Measurements from ENCODE around the gene RAB3GAP1.
"Not testable (repeated sequence)": the region's sequence is repeated elsewhere in the genome, so short reads cannot be mapped to it uniquely, and the experiment has no call there.

The RAB3GAP1 gene

GRCh38 chr2:135052042-135052876, at the start of gene RAB3GAP1:
TSS of gene RAB3GAP1 (plus strand) at chr2:135052292. CDS start at chr2:135052308, 16 bp downstream.
- H3K36me3 Mint-ChIP-seq (ENCODE audit: low read depth): peaks cover 22% of the 10 kb centered on the region
- peaks cover 56% of the 10 kb centered on the region for H3K4me1 Mint-ChIP-seq (ENCODE audit: low read depth)
- peaks cover 4% of the 10 kb centered on the region for H3K27me3 Mint-ChIP-seq
- H3K27ac Mint-ChIP-seq: peak within 1 kb of the TSS; percentile 100
- H3K4me3 Mint-ChIP-seq: peak within 1 kb of the TSS; percentile 95
- H3K9me3 Mint-ChIP-seq: no peaks in the 10 kb centered on the region

GRCh38 chr2:135002836-135003235, 49.3 kb upstream of the RAB3GAP1 start:
- H3K27me3 Mint-ChIP-seq: peaks cover 19% of the 10 kb centered on the region
- peaks cover 5% of the 10 kb centered on the region for H3K4me1 Mint-ChIP-seq (ENCODE audit: low read depth)
- no peak overlapping the region for H3K27ac Mint-ChIP-seq
- H3K9me3 Mint-ChIP-seq: no peaks in the 10 kb centered on the region
- H3K36me3 Mint-ChIP-seq (ENCODE audit: low read depth): no peaks in the 10 kb centered on the region
- no peak overlapping the region for H3K4me3 Mint-ChIP-seq

GRCh38 chr2:135004005-135004746, 47.9 kb upstream of the RAB3GAP1 start:
- H3K36me3 Mint-ChIP-seq (ENCODE audit: low read depth): no peaks in the 10 kb centered on the region
- H3K27me3 Mint-ChIP-seq: peaks cover 19% of the 10 kb centered on the region
- H3K9me3 Mint-ChIP-seq: no peaks in the 10 kb centered on the region
- H3K4me3 Mint-ChIP-seq: no peak overlapping the region
- H3K27ac Mint-ChIP-seq: no peak overlapping the region
- H3K4me1 Mint-ChIP-seq (ENCODE audit: low read depth): peaks cover 5% of the 10 kb centered on the region

- H3K27me3 Mint-ChIP-seq: peaks cover 25% of the 10 kb centered on the region
- no peaks in the 10 kb centered on the region for H3K36me3 Mint-ChIP-seq (ENCODE audit: low read depth)
- H3K27ac Mint-ChIP-seq: no peak overlapping the region
- no peaks in the 10 kb centered on the region for H3K9me3 Mint-ChIP-seq
- H3K4me3 Mint-ChIP-seq: no peak overlapping the region
- peaks cover 5% of the 10 kb centered on the region for H3K4me1 Mint-ChIP-seq (ENCODE audit: low read depth)
Observed at GRCh38 chr2:135005753-135006152, 46.3 kb upstream of the RAB3GAP1 start.

GRCh38 chr2:135009339-135009738, 42.8 kb upstream of the RAB3GAP1 start:
- peaks cover 2% of the 10 kb centered on the region for H3K4me1 Mint-ChIP-seq (ENCODE audit: low read depth)
- H3K9me3 Mint-ChIP-seq: no peaks in the 10 kb centered on the region
- peaks cover 23% of the 10 kb centered on the region for H3K27me3 Mint-ChIP-seq
- no peaks in the 10 kb centered on the region for H3K36me3 Mint-ChIP-seq (ENCODE audit: low read depth)
- no peak overlapping the region for H3K4me3 Mint-ChIP-seq
- no peak overlapping the region for H3K27ac Mint-ChIP-seq

- Mint-ChIP-seq H3K4me3 (no peak overlapping the region), H3K27me3 (peaks cover 23% of the 10 kb centered on the region), H3K36me3 (ENCODE audit: low read depth) (no peaks in the 10 kb centered on the region), H3K9me3 (no peaks in the 10 kb centered on the region), H3K4me1 (ENCODE audit: low read depth) (no peaks in the 10 kb centered on the region), H3K27ac (no peak overlapping the region)
Observed at GRCh38 chr2:135010200-135010942, 41.7 kb upstream of the RAB3GAP1 start.

GRCh38 chr2:135011633-135012032, 40.5 kb upstream of the RAB3GAP1 start:
- Mint-ChIP-seq H3K9me3 (no peaks in the 10 kb centered on the region), H3K4me1 (ENCODE audit: low read depth) (no peaks in the 10 kb centered on the region), H3K27ac (no peak overlapping the region), H3K4me3 (no peak overlapping the region), H3K27me3 (peaks cover 16% of the 10 kb centered on the region), H3K36me3 (ENCODE audit: low read depth) (no peaks in the 10 kb centered on the region)

GRCh38 chr2:135021618-135022017, 30.5 kb upstream of the RAB3GAP1 start:
- H3K4me1 Mint-ChIP-seq (ENCODE audit: low read depth): peaks cover 26% of the 10 kb centered on the region
- no peak overlapping the region for H3K4me3 Mint-ChIP-seq
- H3K36me3 Mint-ChIP-seq (ENCODE audit: low read depth): no peaks in the 10 kb centered on the region
- H3K27me3 Mint-ChIP-seq: no peaks in the 10 kb centered on the region
- H3K27ac Mint-ChIP-seq: no peak overlapping the region
- H3K9me3 Mint-ChIP-seq: peaks cover 11% of the 10 kb centered on the region

- H3K4me3 Mint-ChIP-seq: peak overlapping the region; percentile 0
- H3K36me3 Mint-ChIP-seq (ENCODE audit: low read depth): no peaks in the 10 kb centered on the region
- H3K27me3 Mint-ChIP-seq: no peaks in the 10 kb centered on the region
Observed at GRCh38 chr2:135022952-135023880, 28.9 kb upstream of the RAB3GAP1 start.

GRCh38 chr2:135023886-135024485, 28.1 kb upstream of the RAB3GAP1 start:
- H3K9me3 Mint-ChIP-seq: peaks cover 11% of the 10 kb centered on the region
- peak overlapping the region; percentile 70 for H3K27ac Mint-ChIP-seq
- no peak overlapping the region for H3K4me3 Mint-ChIP-seq

More at GRCh38 chr2:135022952-135023880, 28.9 kb upstream of the RAB3GAP1 start:
- peak overlapping the region; percentile 70 for H3K27ac Mint-ChIP-seq
- peaks cover 26% of the 10 kb centered on the region for H3K4me1 Mint-ChIP-seq (ENCODE audit: low read depth)
- H3K9me3 Mint-ChIP-seq: peaks cover 11% of the 10 kb centered on the region

GRCh38 chr2:135029481-135030134, 22.5 kb upstream of the RAB3GAP1 start:
- Mint-ChIP-seq H3K4me3 (no peak overlapping the region), H3K27me3 (peaks cover 5% of the 10 kb centered on the region), H3K4me1 (ENCODE audit: low read depth) (no peaks in the 10 kb centered on the region), H3K36me3 (ENCODE audit: low read depth) (no peaks in the 10 kb centered on the region), H3K27ac (no peak overlapping the region), H3K9me3 (no peaks in the 10 kb centered on the region)

More at GRCh38 chr2:135023886-135024485, 28.1 kb upstream of the RAB3GAP1 start:
- peaks cover 26% of the 10 kb centered on the region for H3K4me1 Mint-ChIP-seq (ENCODE audit: low read depth)
- H3K27me3 Mint-ChIP-seq: no peaks in the 10 kb centered on the region
- no peaks in the 10 kb centered on the region for H3K36me3 Mint-ChIP-seq (ENCODE audit: low read depth)

- Mint-ChIP-seq H3K9me3 (no peaks in the 10 kb centered on the region), H3K4me3 (no peak overlapping the region), H3K27me3 (peaks cover 5% of the 10 kb centered on the region), H3K27ac (no peak overlapping the region), H3K4me1 (ENCODE audit: low read depth) (no peaks in the 10 kb centered on the region), H3K36me3 (ENCODE audit: low read depth) (no peaks in the 10 kb centered on the region)
Observed at GRCh38 chr2:135030826-135031225, 21.3 kb upstream of the RAB3GAP1 start.

- not testable (repeated sequence) for H3K27ac Mint-ChIP-seq; H3K27me3 Mint-ChIP-seq; H3K9me3 Mint-ChIP-seq; H3K4me3 Mint-ChIP-seq; H3K36me3 Mint-ChIP-seq (ENCODE audit: low read depth); H3K4me1 Mint-ChIP-seq (ENCODE audit: low read depth)
Observed at GRCh38 chr2:135033216-135033615, 18.9 kb upstream of the RAB3GAP1 start.
